Neural progenitor cell (in vitro differentiated cells): ENCODE data around the gene NKAIN2. TPM values are rescaled to one million over a fixed set of nuclear protein-coding genes. Genes with fewer than 3 reads are reported as not detected.
"Not testable (repeated sequence)": the region's sequence is repeated elsewhere in the genome, so short reads cannot be mapped to it uniquely, and the experiment has no call there.

Experiments
- DNase-seq: peaks from one replicate; pipeline ENCODE4 v3.0.0-alpha.2; 2016; ENCODE audit warnings: low spot score
- H2AFZ ChIP-seq: fragments of 200-600 bp; sonication (generic); replicated peaks from 2 replicates; pipeline ENCODE4 v1.6.1; 2016; ENCODE audit warnings: antibody characterized with exemption
- H3F3A ChIP-seq: fragments of 200-600 bp; sonication (generic); 2 replicates; pipeline ENCODE4 v1.6.1; 2016; ENCODE audit warnings: antibody characterized with exemption, low read depth
- H3K27ac ChIP-seq: fragments of 200-600 bp; sonication (generic); 2 replicates; pipeline ENCODE4 v1.5.1; 2016; ENCODE audit warnings: mild to moderate bottlenecking
- H3K27me3 ChIP-seq: fragments of 200-600 bp; sonication (generic); 2 replicates; pipeline ENCODE4 v1.6.1; 2016; ENCODE audit warnings: mild to moderate bottlenecking, moderate library complexity
- H3K36me3 ChIP-seq: fragments of 200-600 bp; sonication (generic); 2 replicates; pipeline ENCODE4 v1.5.1; 2016
- H3K4me1 ChIP-seq: fragments of 200-600 bp; sonication (generic); 2 replicates; pipeline ENCODE4 v1.6.1; 2016; ENCODE audit warnings: mixed run types
- H3K4me2 ChIP-seq: fragments of 200-600 bp; sonication (generic); 2 replicates; pipeline ENCODE4 v1.6.1; 2016
- H3K4me3 ChIP-seq: fragments of 200-600 bp; sonication (generic); 2 replicates; pipeline ENCODE4 v1.5.1; 2016
- H3K79me2 ChIP-seq: fragments of 200-600 bp; sonication (generic); 2 replicates; pipeline ENCODE4 v1.6.1; 2016; ENCODE audit warnings: low read depth
- H3K9ac ChIP-seq: fragments of 200-600 bp; sonication (generic); 2 replicates; pipeline ENCODE4 v1.6.1; 2016
- H3K9me3 ChIP-seq: fragments of 200-600 bp; sonication (generic); 2 replicates; pipeline ENCODE4 v1.5.1; 2016; ENCODE audit warnings: low read depth
- H4K20me1 ChIP-seq: fragments of 200-600 bp; sonication (generic); 2 replicates; pipeline ENCODE4 v1.6.1; 2016; ENCODE audit warnings: low read depth
- H3K27ac Mint-ChIP-seq: 3 replicates; pipeline ENCODE4 v1.8.0; 2021; ENCODE audit warnings: mixed read lengths
- H3K27me3 Mint-ChIP-seq: 2 replicates; pipeline ENCODE4 v1.8.0; 2022; ENCODE audit warnings: low read depth, mild to moderate bottlenecking, inconsistent platforms, moderate library complexity, mixed read lengths; ENCODE audit not compliant: insufficient read depth
- H3K36me3 Mint-ChIP-seq: 3 replicates; pipeline ENCODE4 v1.8.0; 2021; ENCODE audit warnings: mixed read lengths
- H3K4me1 Mint-ChIP-seq: 3 replicates; pipeline ENCODE4 v1.8.0; 2021; ENCODE audit warnings: mixed read lengths
- H3K4me3 Mint-ChIP-seq: 3 replicates; pipeline ENCODE4 v1.8.0; 2021; ENCODE audit warnings: mild to moderate bottlenecking, moderate library complexity, mixed read lengths
- H3K9me3 Mint-ChIP-seq: 3 replicates; pipeline ENCODE4 v1.8.0; 2020; ENCODE audit warnings: mixed read lengths
- EZH2 ChIP-seq: fragments of 200-600 bp; sonication (generic); IDR thresholded peaks from 2 replicates; pipeline ENCODE4 v1.6.1; 2017; ENCODE audit warnings: antibody characterized with exemption, mild to moderate bottlenecking, moderate library complexity
- EZH2phosphoT487 ChIP-seq: fragments of 200-600 bp; sonication (generic); IDR thresholded peaks from 2 replicates; pipeline ENCODE4 v1.6.1; 2017; ENCODE audit warnings: antibody characterized with exemption
- total RNA-seq: library from RNA; depleted of rRNA; stranded (reverse); fragments of >200 nt; gene quantifications from 2 replicates; pipeline ENCODE4 v1.2.3, GENCODE V29; 2015; ENCODE audit warnings: low replicate concordance
- TF ChIP-seq, protein P1 (sequence below): fragments of 200-600 bp; sonication (generic); IDR thresholded peaks from 2 replicates; pipeline ENCODE4 v1.5.1; 2017; ENCODE audit warnings: antibody characterized with exemption, mild to moderate bottlenecking

NKAIN2 gene
- total RNA-seq, 1 donor from 2014 or later: 0.45 TPM

GRCh38 chr6:124339610-124340334 lies 536.1 kb downstream of the NKAIN2 start:
- Histone ChIP-seq H3K36me3 (no peaks in the 10 kb centered on the region), H3K27me3 (no peaks in the 10 kb centered on the region), H3K27ac (no peak overlapping the region), H2AFZ (no peak overlapping the region), H3K79me2 (no peaks in the 10 kb centered on the region), H3F3A (no peaks in the 10 kb centered on the region), H3K9ac (no peak overlapping the region), H3K4me1 (no peaks in the 10 kb centered on the region), H3K4me3 (no peak overlapping the region), H4K20me1 (no peaks in the 10 kb centered on the region), H3K4me2 (no peak overlapping the region), H3K9me3 (no peaks in the 10 kb centered on the region)
- Mint-ChIP-seq H3K27ac (no peak overlapping the region), H3K27me3 (peaks cover 4% of the 10 kb centered on the region), H3K36me3 (no peaks in the 10 kb centered on the region), H3K9me3 (peaks cover 2% of the 10 kb centered on the region), H3K4me1 (no peaks in the 10 kb centered on the region), H3K4me3 (no peak overlapping the region)
- TF ChIP-seq, protein P1, sequence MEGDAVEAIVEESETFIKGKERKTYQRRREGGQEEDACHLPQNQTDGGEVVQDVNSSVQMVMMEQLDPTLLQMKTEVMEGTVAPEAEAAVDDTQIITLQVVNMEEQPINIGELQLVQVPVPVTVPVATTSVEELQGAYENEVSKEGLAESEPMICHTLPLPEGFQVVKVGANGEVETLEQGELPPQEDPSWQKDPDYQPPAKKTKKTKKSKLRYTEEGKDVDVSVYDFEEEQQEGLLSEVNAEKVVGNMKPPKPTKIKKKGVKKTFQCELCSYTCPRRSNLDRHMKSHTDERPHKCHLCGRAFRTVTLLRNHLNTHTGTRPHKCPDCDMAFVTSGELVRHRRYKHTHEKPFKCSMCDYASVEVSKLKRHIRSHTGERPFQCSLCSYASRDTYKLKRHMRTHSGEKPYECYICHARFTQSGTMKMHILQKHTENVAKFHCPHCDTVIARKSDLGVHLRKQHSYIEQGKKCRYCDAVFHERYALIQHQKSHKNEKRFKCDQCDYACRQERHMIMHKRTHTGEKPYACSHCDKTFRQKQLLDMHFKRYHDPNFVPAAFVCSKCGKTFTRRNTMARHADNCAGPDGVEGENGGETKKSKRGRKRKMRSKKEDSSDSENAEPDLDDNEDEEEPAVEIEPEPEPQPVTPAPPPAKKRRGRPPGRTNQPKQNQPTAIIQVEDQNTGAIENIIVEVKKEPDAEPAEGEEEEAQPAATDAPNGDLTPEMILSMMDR: no peak
- TF ChIP-seq EZH2: no peak
- TF ChIP-seq EZH2phosphoT487: no peak
- DNase-seq: no peak

GRCh38 chr6:124348339-124348738 lies 544.7 kb downstream of the NKAIN2 start:
- not testable (repeated sequence) for H3F3A ChIP-seq, H3K4me1 Mint-ChIP-seq, H3K4me3 ChIP-seq, H3K36me3 Mint-ChIP-seq, H3K79me2 ChIP-seq, H3K36me3 ChIP-seq, H3K4me2 ChIP-seq, H3K27ac Mint-ChIP-seq, H2AFZ ChIP-seq, H3K4me1 ChIP-seq, DNase-seq, H3K4me3 Mint-ChIP-seq, H3K9me3 Mint-ChIP-seq, H3K9me3 ChIP-seq, H4K20me1 ChIP-seq, H3K27ac ChIP-seq, H3K27me3 Mint-ChIP-seq, H3K27me3 ChIP-seq, H3K9ac ChIP-seq

DNA sequence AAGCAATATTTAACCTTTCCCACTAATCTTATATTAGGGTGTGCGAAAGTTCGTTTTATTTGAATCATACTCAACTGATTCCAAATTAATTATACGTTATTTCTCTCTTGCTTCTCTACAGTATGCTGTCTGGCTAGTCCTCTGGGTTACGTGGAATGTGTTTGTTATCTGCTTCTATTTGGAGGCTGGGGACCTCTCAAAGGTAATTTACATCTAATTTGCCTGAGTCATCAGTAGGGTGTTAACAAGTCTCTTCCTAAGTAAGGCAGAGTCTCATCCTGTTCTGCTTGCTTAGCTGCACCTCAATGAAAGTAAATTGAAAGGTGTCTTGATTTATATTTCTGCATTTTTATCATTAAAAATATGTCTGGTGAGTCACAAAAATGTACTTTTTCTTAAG lies 551.5 kb downstream of the NKAIN2 start:
- TF ChIP-seq, protein P1: no peak
- TF ChIP-seq EZH2: no peak
- TF ChIP-seq EZH2phosphoT487: no peak
- Mint-ChIP-seq H3K36me3 (no peaks in the 10 kb centered on the region), H3K9me3 (no peaks in the 10 kb centered on the region), H3K4me1 (peaks cover 16% of the 10 kb centered on the region), H3K4me3 (no peak overlapping the region), H3K27ac (no peak overlapping the region), H3K27me3 (no peaks in the 10 kb centered on the region)
- H3K4me2 ChIP-seq: no peak overlapping the region
- H3K27ac ChIP-seq: no peak overlapping the region
- H3K4me1 ChIP-seq: no peaks in the 10 kb centered on the region
- H4K20me1 ChIP-seq: no peaks in the 10 kb centered on the region
- no peaks in the 10 kb centered on the region for H3K27me3 ChIP-seq
- no peak overlapping the region for H3K9ac ChIP-seq
- H3K79me2 ChIP-seq: no peaks in the 10 kb centered on the region
- H3K36me3 ChIP-seq: no peaks in the 10 kb centered on the region
- no peak overlapping the region for H3K4me3 ChIP-seq
- H3F3A ChIP-seq: no peaks in the 10 kb centered on the region
- no peaks in the 10 kb centered on the region for H3K9me3 ChIP-seq
- no peak overlapping the region for H2AFZ ChIP-seq
- no peak for DNase-seq

DNA sequence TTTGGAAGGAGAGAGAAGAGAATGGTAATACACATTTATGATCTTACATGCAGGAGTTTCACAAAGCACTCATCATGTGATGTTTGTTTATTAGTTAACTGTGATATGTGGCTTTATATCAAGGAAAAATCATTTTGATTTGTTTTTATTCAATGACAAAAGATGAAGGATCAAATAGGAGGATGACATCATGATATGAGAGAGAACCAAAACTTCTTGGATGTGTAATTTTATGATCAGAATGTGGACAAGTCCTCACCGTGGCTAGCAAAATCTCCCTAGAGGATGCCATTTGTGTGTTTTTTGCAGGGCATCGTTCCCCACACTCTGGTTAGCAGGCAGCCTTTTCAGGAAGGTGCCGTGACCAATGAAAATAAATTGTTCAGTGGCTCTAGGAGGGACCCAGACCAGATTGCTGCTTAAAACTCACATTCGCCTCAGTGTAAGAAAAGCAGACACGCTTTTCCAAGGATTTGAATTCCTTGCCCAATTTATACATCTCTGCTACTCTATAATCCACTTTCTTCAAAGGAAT lies 552.7 kb downstream of the NKAIN2 start:
- H3K4me1 Mint-ChIP-seq: peaks cover 16% of the 10 kb centered on the region
- H3K27ac ChIP-seq: no peak overlapping the region
- H3K36me3 Mint-ChIP-seq: no peaks in the 10 kb centered on the region
- H2AFZ ChIP-seq: peak overlapping the region; percentile 42
- TF ChIP-seq, protein P1: no peak
- TF ChIP-seq EZH2 (no peak), EZH2phosphoT487 (no peak)
- H4K20me1 ChIP-seq: no peaks in the 10 kb centered on the region
- H3K79me2 ChIP-seq: no peaks in the 10 kb centered on the region
- H3K27ac Mint-ChIP-seq: no peak overlapping the region
- H3K27me3 ChIP-seq: no peaks in the 10 kb centered on the region
- H3K4me2 ChIP-seq: no peak overlapping the region
- DNase-seq: no peak
- H3F3A ChIP-seq: no peaks in the 10 kb centered on the region
- no peak overlapping the region for H3K4me3 Mint-ChIP-seq
- H3K27me3 Mint-ChIP-seq: no peaks in the 10 kb centered on the region
- no peaks in the 10 kb centered on the region for H3K9me3 ChIP-seq
- no peak overlapping the region for H3K4me3 ChIP-seq
- no peaks in the 10 kb centered on the region for H3K36me3 ChIP-seq
- H3K9me3 Mint-ChIP-seq: no peaks in the 10 kb centered on the region
- no peak overlapping the region for H3K9ac ChIP-seq
- H3K4me1 ChIP-seq: no peaks in the 10 kb centered on the region
